22Rv1 (cell line): ENCODE results near the gene CFAP210.

ENCODE experiments used
- H3K27ac ChIP-seq: fragments of 450-650 bp; 2 replicates; pipeline ENCODE4 v1.5.1; 2017
- ZFX ChIP-seq: fragments of 450-650 bp; IDR thresholded peaks from 2 replicates; pipeline ENCODE4 v1.6.1; 2017; ENCODE audit warnings: antibody characterized with exemption, borderline replicate concordance
- TF ChIP-seq, protein P1 (sequence below): fragments of 450-650 bp; IDR thresholded peaks from 2 replicates; pipeline ENCODE4 v1.5.1; 2017; ENCODE audit warnings: mild to moderate bottlenecking

CFAP210 gene

DNA sequence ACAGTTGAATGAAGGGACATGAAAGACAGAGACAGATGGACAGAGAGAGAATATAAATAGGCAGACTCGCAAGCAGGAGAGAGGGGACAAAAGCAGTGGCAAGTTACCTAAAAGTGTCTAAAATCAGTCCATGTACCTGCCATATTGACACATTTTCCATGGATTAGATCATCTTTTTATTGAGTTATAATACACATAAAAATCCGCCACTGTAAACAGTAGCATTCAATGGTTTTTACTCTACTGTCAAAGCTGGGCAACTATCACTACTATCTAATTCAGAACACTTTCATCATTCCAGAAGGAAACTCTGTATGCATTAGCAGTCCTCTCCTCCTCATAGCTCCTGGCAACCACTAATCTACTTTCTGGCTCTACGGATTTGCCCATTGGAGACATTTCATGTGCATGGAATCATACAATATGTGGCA lies 10.1 kb downstream of the CFAP210 start:
- TF ChIP-seq, protein P1, sequence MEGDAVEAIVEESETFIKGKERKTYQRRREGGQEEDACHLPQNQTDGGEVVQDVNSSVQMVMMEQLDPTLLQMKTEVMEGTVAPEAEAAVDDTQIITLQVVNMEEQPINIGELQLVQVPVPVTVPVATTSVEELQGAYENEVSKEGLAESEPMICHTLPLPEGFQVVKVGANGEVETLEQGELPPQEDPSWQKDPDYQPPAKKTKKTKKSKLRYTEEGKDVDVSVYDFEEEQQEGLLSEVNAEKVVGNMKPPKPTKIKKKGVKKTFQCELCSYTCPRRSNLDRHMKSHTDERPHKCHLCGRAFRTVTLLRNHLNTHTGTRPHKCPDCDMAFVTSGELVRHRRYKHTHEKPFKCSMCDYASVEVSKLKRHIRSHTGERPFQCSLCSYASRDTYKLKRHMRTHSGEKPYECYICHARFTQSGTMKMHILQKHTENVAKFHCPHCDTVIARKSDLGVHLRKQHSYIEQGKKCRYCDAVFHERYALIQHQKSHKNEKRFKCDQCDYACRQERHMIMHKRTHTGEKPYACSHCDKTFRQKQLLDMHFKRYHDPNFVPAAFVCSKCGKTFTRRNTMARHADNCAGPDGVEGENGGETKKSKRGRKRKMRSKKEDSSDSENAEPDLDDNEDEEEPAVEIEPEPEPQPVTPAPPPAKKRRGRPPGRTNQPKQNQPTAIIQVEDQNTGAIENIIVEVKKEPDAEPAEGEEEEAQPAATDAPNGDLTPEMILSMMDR: no peak
- no peak for TF ChIP-seq ZFX
- H3K27ac ChIP-seq: no peak overlapping the region

DNA sequence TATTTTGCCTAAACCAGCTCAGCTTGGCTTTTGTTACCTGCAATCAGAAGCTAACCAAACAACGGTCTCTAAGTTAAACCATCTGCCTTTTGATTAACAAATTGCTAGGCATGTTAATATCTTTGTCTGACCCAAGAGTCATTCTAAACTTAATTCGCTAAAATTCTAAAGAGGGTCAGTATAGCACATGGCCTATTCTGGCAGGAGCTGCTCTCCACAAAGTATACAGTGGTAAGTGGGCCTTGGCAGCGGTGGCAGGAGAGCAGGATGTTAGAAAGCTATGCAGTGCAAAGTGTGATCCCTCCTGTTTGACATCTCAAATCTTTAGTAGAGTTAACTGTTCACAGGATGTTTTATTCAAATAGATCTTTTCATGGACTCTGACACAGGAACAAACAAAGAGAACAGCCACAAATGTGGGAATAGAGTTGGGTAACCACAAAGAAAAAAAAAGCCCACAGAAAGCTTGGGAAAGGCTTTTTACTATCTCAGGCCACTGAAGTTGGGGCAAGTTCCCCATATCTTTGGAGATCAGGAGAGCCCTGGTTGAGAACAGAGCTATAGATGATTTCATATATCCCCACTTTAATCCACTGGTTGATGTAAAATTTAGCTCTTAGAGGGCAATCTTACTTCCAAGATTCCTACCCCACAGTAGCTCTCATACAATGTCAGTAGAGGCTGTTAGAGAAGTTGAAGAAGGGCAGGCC lies 10.6 kb downstream of the CFAP210 start:
- TF ChIP-seq, protein P1: no peak
- TF ChIP-seq ZFX: no peak

DNA sequence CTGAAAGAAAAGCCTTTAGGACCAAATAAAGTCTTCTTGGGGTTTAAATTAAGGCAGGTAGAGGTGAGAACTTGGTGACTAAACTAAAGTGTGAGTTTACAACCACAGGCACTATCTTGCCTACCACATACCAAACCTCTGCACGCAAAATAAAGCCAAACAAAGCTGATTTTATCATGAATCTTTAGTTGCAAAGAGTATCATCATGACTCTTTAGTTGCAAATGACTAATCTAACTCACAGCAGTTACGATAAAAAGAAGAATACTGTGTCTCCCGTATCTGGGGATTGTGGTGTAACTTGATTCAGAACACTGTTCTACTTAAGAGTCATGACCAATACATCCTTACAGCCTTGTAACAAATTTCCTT lies 11.2 kb downstream of the CFAP210 start:
- TF ChIP-seq, protein P1: no peak
- TF ChIP-seq ZFX: no peak
- H3K27ac ChIP-seq: no peak overlapping the region

More for the DNA sequence above, 10.6 kb downstream of the CFAP210 start:
- no peak overlapping the region for H3K27ac ChIP-seq

DNA sequence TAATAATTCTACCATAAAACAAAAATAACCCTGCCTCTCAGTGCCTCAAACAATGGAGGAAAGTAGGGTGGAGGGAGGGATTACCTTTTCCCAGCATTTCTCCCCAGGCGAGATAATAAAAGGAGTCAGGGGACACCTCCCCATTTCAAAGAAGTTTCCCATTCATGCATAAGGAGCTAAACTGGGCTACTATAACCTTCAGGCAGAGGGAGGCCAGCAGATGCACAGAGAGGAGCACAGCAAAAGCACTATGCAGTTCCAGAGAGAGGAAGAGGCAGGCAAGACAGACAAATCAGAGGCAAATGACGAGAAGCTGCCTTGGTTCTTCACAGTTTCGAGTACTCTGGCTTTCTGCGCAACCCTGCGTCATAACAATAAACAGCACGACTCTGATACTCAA lies 17.4 kb downstream of the CFAP210 start:
- no peak overlapping the region for H3K27ac ChIP-seq
- TF ChIP-seq ZFX: no peak
- TF ChIP-seq, protein P1: no peak

DNA sequence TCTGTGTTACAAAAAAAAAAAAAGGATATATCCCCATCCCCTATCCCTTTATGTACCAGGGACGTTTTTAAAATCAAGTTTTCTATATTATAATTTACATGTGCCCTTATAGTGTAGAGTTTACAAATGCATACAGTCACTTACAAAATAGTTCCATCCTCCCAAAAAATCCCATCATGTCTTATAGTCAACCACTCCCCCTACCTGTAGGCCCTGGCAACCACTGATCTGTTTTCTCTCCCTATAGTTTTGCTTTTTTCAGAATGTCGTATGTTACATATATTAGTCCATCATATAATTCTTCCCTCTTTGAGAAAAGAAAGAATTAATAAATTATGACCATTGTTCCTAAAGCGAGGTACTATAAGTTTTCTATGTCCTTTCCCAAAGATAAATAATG lies 17.8 kb downstream of the CFAP210 start:
- H3K27ac ChIP-seq: no peak overlapping the region
- TF ChIP-seq, protein P1: peak; percentile 25
- TF ChIP-seq ZFX: no peak

DNA sequence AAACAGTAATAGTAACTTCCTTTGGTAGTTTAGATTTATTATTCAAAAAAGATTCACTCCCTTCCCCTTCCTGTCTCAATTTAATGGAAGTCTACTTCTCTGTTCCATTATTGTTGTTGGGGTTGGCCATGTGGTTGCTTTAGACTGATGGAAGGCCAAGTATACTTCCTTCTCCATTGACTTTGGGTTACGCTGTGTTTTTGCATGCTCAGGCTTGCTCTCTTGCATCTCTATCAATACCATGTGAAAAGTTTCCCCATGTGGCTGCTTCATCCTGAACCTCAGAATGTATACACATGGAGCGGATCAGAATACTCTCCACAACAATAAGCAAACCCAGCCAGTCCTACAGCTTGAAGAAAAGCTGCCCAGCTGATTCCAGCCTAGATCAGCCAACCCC lies 20.3 kb downstream of the CFAP210 start:
- TF ChIP-seq, protein P1: no peak
- TF ChIP-seq ZFX: no peak
- H3K27ac ChIP-seq: no peak overlapping the region

DNA sequence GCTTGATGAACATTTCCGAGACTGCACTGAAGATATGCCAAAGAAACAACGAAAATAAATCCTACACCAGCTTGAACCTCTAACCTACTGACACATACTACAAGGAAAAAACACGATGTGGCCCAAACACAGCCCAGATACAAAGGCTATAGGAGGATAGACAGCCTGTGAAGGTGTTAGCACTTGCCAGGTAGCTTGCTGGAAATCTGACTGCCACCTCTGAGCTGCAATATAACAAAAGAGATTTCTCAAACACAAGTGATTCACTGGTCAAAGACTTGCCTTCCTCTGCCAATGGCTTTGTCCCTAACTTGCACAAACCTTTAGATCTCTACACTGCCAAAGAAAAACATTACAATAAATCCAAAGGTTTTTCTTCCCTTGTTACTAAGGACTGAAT lies 21.1 kb downstream of the CFAP210 start:
- no peak overlapping the region for H3K27ac ChIP-seq
- TF ChIP-seq ZFX: no peak
- TF ChIP-seq, protein P1: no peak
